ENCODE measurements around the gene HSD17B12.

The HSD17B12 gene

GRCh38 chr11:43898574-43898973 lies 218.0 kb downstream of the HSD17B12 start:
- TF ChIP-seq CTCF (IDR thresholded peaks at IDR 0.05; ENCODE audit: low read length): no peak
- TF ChIP-seq EZH2 (IDR thresholded peaks at IDR 0.05; ENCODE audit: borderline replicate concordance, low read length): no peak
- Histone ChIP-seq H3K4me2 (ENCODE audit: low read length) (no peak overlapping the region), H3K9ac (ENCODE audit: low read length) (no peak overlapping the region), H3K9me3 (ENCODE audit: low read length) (no peaks in the 10 kb centered on the region), H3K27me3 (ENCODE audit: insufficient read depth, low read length) (no peaks in the 10 kb centered on the region), H3K9me2 (ENCODE audit: low read depth, low read length) (no peaks in the 10 kb centered on the region), H3K4me1 (ENCODE audit: insufficient read depth, low read length, severe bottlenecking) (no peaks in the 10 kb centered on the region), H3K36me3 (ENCODE audit: insufficient read depth, low read length) (no peaks in the 10 kb centered on the region), H3K79me2 (ENCODE audit: insufficient read depth, low read length) (no peaks in the 10 kb centered on the region), H2AFZ (ENCODE audit: low read length) (no peak overlapping the region), H3K27ac (ENCODE audit: low read depth, low read length, poor library complexity, severe bottlenecking) (no peak overlapping the region), H4K20me1 (ENCODE audit: insufficient read depth, low read length) (no peaks in the 10 kb centered on the region), H3F3A (ENCODE audit: insufficient read depth, low read length) (no peaks in the 10 kb centered on the region), H3K4me3 (ENCODE audit: low read depth, low read length, poor library complexity, severe bottlenecking) (no peak overlapping the region)

- Histone ChIP-seq H3K4me1 (ENCODE audit: insufficient read depth, low read length, severe bottlenecking) (no peaks in the 10 kb centered on the region), H3K27ac (ENCODE audit: low read depth, low read length, poor library complexity, severe bottlenecking) (no peak overlapping the region), H2AFZ (ENCODE audit: low read length) (no peak overlapping the region), H4K20me1 (ENCODE audit: insufficient read depth, low read length) (no peaks in the 10 kb centered on the region), H3K9ac (ENCODE audit: low read length) (no peak overlapping the region), H3K36me3 (ENCODE audit: insufficient read depth, low read length) (no peaks in the 10 kb centered on the region), H3K9me3 (ENCODE audit: low read length) (no peaks in the 10 kb centered on the region), H3K4me2 (ENCODE audit: low read length) (no peak overlapping the region), H3F3A (ENCODE audit: insufficient read depth, low read length) (no peaks in the 10 kb centered on the region), H3K79me2 (ENCODE audit: insufficient read depth, low read length) (no peaks in the 10 kb centered on the region), H3K9me2 (ENCODE audit: low read depth, low read length) (no peaks in the 10 kb centered on the region), H3K27me3 (ENCODE audit: insufficient read depth, low read length) (no peaks in the 10 kb centered on the region), H3K4me3 (ENCODE audit: low read depth, low read length, poor library complexity, severe bottlenecking) (no peak overlapping the region)
- no peak for TF ChIP-seq CTCF (IDR thresholded peaks at IDR 0.05; ENCODE audit: low read length)
- TF ChIP-seq EZH2 (IDR thresholded peaks at IDR 0.05; ENCODE audit: borderline replicate concordance, low read length): no peak
These were observed 218.6 kb downstream of the HSD17B12 start for GRCh38 chr11:43899094-43899493.

- TF ChIP-seq EZH2 (IDR thresholded peaks at IDR 0.05; ENCODE audit: borderline replicate concordance, low read length) (no peak), CTCF (IDR thresholded peaks at IDR 0.05; ENCODE audit: low read length) (no peak)
- no peaks in the 10 kb centered on the region for H3K27me3 ChIP-seq (ENCODE audit: insufficient read depth, low read length)
- no peaks in the 10 kb centered on the region for H3F3A ChIP-seq (ENCODE audit: insufficient read depth, low read length)
- H3K4me2 ChIP-seq (ENCODE audit: low read length): no peak overlapping the region
- H3K9ac ChIP-seq (ENCODE audit: low read length): no peak overlapping the region
- H2AFZ ChIP-seq (ENCODE audit: low read length): no peak overlapping the region
- no peak overlapping the region for H3K27ac ChIP-seq (ENCODE audit: low read depth, low read length, poor library complexity, severe bottlenecking)
- H3K9me2 ChIP-seq (ENCODE audit: low read depth, low read length): no peaks in the 10 kb centered on the region
- no peaks in the 10 kb centered on the region for H3K9me3 ChIP-seq (ENCODE audit: low read length)
- no peak overlapping the region for H3K4me3 ChIP-seq (ENCODE audit: low read depth, low read length, poor library complexity, severe bottlenecking)
- H3K4me1 ChIP-seq (ENCODE audit: insufficient read depth, low read length, severe bottlenecking): no peaks in the 10 kb centered on the region
- no peaks in the 10 kb centered on the region for H3K79me2 ChIP-seq (ENCODE audit: insufficient read depth, low read length)
- no peaks in the 10 kb centered on the region for H3K36me3 ChIP-seq (ENCODE audit: insufficient read depth, low read length)
- H4K20me1 ChIP-seq (ENCODE audit: insufficient read depth, low read length): no peaks in the 10 kb centered on the region
These were observed 221.0 kb downstream of the HSD17B12 start for GRCh38 chr11:43901551-43901950.

Measured in OCI-LY1 (cell line).